ENCODE data around the gene PRRT3. TPM values are rescaled to one million over a fixed set of nuclear protein-coding genes. Genes with fewer than 3 reads are reported as not detected.
A peak's percentile ranks its signal among the peaks of the same experiment; 100 is the strongest.

Gene PRRT3
- total and polyA plus RNA-seq, 2 of the 13 experiments (the other 11 are each of a cell fraction or from before 2014, with no cell fraction given): 0.22 to 0.44 TPM

DNA sequence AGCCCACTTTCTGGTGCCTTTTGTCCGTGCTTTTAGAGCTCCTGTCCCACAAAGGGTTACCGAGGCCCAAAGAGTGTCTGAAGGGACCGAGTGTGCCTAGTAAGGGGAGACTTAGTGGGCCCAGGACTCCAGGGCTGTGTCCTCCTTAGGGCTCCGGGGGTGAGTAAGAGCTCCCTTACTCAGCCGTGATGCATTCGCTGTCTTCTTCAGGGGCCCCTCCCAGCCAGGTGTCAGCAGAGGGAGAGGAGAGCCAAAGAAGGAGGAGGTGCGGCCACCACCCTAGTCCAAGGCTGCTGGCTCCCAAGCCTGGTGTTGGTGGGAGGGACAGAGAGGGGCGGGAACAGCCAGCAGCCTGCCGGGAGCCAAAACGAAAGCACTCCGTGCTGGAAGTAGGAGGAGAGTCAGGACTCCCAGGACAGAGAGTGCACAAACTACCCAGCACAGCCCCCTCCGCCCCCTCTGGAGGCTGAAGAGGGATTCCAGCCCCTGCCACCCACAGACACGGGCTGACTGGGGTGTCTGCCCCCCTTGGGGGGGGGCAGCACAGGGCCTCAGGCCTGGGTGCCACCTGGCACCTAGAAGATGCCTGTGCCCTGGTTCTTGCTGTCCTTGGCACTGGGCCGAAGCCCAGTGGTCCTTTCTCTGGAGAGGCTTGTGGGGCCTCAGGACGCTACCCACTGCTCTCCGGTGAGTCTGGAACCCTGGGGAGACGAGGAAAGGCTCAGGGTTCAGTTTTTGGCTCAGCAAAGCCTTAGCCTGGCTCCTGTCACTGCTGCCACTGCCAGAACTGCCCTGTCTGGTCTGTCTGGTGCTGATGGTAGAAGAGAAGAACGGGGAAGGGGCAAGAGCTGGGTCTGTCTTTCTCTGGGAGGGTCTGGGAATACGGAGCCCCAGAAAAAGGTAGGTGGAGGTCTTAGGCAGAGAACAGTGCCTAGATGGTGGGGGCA lies 35.2 kb downstream of the PRRT3 start, which contains the start of gene IL17RC (continued):
- TF ChIP-seq SALL1 (CRISPR knock-in tag; IDR thresholded peaks at IDR 0.05) (peak; percentile 75), MLX (CRISPR knock-in tag; IDR thresholded peaks at IDR 0.05) (no peak), ZNF652 (CRISPR knock-in tag; IDR thresholded peaks at IDR 0.05; ENCODE audit: borderline replicate concordance, low read depth) (peak; percentile 80), PHF5A (CRISPR knock-in tag; IDR thresholded peaks at IDR 0.05; ENCODE audit: low read depth, unreplicated experiment) (peak; percentile 28), STAG1 (CRISPR knock-in tag; IDR thresholded peaks at IDR 0.05) (no peak), ZNF24 (IDR thresholded peaks at IDR 0.05) (no peak), NFE2L1 (CRISPR knock-in tag; IDR thresholded peaks at IDR 0.05; ENCODE audit: borderline replicate concordance) (no peak), CREM (IDR thresholded peaks at IDR 0.05) (no peak), CREM (CRISPR knock-in tag; IDR thresholded peaks at IDR 0.05) (no peak), CC2D1A (CRISPR knock-in tag; IDR thresholded peaks at IDR 0.05) (no peak), ZNF33B (CRISPR knock-in tag; IDR thresholded peaks at IDR 0.05) (no peak)
- TF ChIP-seq, protein P1, sequence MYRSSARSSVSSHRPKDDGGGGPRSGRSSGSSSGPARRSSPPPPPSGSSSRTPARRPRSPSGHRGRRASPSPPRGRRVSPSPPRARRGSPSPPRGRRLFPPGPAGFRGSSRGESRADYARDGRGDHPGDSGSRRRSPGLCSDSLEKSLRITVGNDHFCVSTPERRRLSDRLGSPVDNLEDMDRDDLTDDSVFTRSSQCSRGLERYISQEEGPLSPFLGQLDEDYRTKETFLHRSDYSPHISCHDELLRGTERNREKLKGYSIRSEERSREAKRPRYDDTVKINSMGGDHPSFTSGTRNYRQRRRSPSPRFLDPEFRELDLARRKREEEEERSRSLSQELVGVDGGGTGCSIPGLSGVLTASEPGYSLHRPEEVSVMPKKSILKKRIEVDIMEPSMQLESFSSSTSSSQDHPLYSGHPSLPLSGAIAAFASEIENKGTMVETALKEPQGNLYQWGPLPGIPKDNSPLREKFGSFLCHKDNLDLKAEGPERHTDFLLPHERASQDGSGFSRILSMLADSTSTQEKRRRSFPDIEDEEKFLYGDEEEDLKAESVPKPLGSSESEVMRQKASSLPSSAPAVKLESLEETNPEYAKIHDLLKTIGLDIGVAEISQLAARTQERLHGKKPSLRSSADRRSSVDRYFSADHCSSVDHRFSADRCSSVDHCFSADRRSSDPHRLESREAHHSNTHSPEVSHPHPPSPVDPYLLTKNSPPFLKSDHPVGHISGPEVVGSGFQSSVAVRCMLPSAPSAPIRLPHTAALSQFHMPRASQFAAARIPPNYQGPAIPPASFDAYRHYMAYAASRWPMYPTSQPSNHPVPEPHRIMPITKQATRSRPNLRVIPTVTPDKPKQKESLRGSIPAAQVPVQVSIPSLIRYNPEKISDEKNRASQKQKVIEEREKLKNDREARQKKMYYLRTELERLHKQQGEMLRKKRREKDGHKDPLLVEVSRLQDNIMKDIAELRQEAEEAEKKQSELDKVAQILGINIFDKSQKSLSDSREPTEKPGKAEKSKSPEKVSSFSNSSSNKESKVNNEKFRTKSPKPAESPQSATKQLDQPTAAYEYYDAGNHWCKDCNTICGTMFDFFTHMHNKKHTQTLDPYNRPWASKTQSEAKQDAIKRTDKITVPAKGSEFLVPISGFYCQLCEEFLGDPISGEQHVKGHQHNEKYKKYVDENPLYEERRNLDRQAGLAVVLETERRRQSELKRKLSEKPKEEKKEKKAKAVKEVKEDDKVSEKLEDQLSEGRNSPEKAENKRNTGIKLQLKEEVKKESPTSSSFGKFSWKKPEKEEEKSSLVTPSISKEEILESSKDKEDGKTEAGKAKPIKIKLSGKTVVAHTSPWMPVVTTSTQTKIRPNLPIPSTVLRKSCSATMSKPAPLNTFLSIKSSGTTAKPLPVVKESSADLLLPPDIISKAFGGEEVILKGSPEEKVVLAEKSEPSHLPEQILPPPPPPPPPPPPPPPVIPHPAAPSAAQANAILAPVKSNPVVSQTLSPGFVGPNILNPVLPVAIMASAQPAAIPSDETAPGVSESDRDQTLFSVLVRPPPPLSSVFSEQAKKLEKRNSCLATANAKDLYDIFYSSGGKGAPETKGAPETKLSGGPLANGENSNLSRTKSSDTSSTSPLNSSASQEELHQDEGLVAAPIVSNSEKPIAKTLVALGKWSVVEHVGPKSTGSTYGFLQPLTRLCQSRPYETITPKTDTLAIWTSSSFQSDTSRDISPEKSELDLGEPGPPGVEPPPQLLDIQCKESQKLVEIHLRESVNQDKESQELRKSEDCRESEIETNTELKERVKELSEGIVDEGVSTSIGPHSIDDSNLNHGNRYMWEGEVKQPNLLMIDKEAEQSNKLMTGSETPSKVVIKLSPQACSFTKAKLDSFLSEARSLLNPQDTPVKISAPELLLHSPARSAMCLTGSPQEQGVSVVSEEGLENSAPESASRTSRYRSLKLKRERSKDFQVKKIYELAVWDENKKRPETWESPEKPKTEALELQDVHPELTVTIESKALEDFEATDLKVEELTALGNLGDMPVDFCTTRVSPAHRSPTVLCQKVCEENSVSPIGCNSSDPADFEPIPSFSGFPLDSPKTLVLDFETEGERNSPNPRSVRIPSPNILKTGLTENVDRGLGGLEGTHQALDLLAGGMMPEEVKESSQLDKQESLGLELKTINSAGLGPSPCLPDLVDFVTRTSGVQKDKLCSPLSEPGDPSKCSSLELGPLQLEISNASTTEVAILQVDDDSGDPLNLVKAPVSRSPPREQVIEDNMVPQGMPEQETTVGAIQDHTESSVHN (CRISPR knock-in tag; IDR thresholded peaks at IDR 0.05): no peak
- TF ChIP-seq, protein P2, sequence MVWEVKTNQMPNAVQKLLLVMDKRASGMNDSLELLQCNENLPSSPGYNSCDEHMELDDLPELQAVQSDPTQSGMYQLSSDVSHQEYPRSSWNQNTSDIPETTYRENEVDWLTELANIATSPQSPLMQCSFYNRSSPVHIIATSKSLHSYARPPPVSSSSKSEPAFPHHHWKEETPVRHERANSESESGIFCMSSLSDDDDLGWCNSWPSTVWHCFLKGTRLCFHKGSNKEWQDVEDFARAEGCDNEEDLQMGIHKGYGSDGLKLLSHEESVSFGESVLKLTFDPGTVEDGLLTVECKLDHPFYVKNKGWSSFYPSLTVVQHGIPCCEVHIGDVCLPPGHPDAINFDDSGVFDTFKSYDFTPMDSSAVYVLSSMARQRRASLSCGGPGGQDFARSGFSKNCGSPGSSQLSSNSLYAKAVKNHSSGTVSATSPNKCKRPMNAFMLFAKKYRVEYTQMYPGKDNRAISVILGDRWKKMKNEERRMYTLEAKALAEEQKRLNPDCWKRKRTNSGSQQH (CRISPR knock-in tag; IDR thresholded peaks at IDR 0.05; ENCODE audit: low read depth): no peak
- TF ChIP-seq, protein P3, sequence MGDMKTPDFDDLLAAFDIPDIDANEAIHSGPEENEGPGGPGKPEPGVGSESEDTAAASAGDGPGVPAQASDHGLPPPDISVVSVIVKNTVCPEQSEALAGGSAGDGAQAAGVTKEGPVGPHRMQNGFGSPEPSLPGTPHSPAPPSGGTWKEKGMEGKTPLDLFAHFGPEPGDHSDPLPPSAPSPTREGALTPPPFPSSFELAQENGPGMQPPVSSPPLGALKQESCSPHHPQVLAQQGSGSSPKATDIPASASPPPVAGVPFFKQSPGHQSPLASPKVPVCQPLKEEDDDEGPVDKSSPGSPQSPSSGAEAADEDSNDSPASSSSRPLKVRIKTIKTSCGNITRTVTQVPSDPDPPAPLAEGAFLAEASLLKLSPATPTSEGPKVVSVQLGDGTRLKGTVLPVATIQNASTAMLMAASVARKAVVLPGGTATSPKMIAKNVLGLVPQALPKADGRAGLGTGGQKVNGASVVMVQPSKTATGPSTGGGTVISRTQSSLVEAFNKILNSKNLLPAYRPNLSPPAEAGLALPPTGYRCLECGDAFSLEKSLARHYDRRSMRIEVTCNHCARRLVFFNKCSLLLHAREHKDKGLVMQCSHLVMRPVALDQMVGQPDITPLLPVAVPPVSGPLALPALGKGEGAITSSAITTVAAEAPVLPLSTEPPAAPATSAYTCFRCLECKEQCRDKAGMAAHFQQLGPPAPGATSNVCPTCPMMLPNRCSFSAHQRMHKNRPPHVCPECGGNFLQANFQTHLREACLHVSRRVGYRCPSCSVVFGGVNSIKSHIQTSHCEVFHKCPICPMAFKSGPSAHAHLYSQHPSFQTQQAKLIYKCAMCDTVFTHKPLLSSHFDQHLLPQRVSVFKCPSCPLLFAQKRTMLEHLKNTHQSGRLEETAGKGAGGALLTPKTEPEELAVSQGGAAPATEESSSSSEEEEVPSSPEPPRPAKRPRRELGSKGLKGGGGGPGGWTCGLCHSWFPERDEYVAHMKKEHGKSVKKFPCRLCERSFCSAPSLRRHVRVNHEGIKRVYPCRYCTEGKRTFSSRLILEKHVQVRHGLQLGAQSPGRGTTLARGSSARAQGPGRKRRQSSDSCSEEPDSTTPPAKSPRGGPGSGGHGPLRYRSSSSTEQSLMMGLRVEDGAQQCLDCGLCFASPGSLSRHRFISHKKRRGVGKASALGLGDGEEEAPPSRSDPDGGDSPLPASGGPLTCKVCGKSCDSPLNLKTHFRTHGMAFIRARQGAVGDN (CRISPR knock-in tag; IDR thresholded peaks at IDR 0.05): peak; percentile 83

Data from HepG2 (cell line).